ENCODE measurements around the gene BICD1.
"Not testable (repeated sequence)": the region's sequence is repeated elsewhere in the genome, so short reads cannot be mapped to it uniquely, and the experiment has no call there.

Gene BICD1

DNA sequence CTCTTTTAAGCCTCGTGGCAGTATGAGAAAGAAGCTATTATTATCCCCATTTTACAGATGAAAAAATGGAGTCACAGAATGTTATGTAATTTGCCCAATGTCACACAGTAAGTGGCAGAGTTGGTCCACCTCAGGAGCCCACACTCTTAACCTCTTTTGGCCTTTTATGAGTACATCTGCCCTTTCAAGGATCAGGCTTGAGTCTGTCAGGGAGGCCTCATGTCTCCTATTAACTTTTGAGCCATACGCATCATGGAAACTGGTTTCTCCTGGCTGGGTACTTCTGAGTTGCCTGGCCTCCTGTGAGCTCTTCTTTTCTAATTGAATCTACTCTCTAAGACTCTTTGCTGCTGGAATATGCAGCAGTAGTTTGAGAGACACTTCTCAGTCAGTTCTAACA, 101.7 kb downstream of the BICD1 start:
- TF ChIP-seq POLR2A (IDR thresholded peaks at IDR 0.05; ENCODE audit: low read length), result no peak
- no peak for TF ChIP-seq GATA1 (IDR thresholded peaks at IDR 0.05; ENCODE audit: low read depth, low read length)
- no peak for DNase-seq

DNA sequence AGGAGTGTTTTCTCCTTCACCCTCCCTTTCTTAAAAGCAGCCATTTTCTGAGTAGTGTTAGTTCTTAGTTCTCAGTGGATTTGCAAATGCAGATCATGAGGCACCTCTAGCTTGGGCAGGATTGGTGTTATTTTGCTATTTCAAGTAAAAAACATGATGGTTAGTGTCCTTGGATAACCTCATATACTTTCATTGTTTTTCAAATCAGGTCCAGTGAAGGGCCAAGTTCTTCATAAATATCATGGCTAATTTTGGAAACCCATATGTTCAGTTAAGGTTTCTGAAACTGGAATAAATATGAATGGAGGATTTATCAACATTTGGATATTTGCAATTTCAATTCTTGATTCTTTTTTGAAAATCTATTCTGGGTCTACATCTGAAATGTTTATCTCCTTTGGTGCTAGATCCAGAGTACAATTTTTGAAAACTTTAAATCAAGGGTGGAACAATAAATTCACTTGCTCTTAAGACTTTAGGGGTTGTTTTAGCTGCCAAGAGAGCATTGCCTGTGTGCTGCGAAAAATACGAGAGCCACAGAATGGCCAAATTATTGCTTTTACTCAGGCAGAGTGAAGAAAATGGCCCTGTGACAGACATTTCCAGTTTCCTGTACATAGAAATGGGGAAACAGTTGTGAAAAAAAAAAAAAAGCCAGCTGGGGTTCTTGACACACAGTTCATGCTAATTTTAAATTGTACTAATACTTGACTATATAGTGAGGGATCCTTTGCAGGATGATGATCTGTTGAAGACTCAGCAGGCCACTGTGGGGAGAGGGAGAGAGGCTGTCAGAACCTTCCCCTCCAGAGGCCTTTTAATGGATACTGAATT, 104.6 kb downstream of the BICD1 start:
- no peak for DNase-seq
- TF ChIP-seq GATA1 (IDR thresholded peaks at IDR 0.05; ENCODE audit: low read depth, low read length) (no peak), POLR2A (IDR thresholded peaks at IDR 0.05; ENCODE audit: low read length) (no peak)

DNA sequence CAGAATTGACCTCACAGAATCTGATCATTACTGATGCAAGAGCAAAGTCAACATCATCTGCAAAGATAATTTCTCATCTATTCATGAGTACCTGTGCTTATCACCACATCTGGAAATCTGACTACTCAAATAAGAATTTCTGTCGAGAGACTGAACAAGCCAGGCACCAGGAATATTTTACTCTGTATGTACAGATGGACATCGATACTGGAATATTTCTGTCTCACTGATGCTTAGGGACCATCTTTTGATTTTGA, 105.2 kb downstream of the BICD1 start:
- TF ChIP-seq POLR2A (IDR thresholded peaks at IDR 0.05; ENCODE audit: low read length), result no peak
- DNase-seq, result no peak

DNA sequence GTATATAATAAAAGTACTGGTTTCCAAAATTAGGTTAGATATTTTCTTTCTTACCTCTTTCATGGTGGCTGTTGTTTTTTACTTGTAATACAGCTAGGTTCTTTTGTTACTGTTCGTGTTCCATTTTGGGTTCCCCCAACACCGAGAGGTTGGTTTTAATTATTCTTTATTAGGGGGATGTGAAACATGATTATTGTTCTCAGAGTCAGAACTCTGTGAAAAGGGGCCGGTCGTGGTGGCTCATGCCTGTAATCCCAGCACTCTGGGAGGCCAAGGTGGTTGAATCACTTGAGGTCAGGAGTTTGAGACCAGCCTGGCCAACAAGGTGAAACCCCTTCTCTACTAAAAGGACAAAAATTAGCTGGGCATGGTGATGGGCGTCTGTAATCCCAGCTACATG, 108.1 kb downstream of the BICD1 start:
- TF ChIP-seq GATA1 (IDR thresholded peaks at IDR 0.05; ENCODE audit: low read depth, low read length) (no peak), POLR2A (IDR thresholded peaks at IDR 0.05; ENCODE audit: low read length) (no peak)
- no peak for DNase-seq

DNA sequence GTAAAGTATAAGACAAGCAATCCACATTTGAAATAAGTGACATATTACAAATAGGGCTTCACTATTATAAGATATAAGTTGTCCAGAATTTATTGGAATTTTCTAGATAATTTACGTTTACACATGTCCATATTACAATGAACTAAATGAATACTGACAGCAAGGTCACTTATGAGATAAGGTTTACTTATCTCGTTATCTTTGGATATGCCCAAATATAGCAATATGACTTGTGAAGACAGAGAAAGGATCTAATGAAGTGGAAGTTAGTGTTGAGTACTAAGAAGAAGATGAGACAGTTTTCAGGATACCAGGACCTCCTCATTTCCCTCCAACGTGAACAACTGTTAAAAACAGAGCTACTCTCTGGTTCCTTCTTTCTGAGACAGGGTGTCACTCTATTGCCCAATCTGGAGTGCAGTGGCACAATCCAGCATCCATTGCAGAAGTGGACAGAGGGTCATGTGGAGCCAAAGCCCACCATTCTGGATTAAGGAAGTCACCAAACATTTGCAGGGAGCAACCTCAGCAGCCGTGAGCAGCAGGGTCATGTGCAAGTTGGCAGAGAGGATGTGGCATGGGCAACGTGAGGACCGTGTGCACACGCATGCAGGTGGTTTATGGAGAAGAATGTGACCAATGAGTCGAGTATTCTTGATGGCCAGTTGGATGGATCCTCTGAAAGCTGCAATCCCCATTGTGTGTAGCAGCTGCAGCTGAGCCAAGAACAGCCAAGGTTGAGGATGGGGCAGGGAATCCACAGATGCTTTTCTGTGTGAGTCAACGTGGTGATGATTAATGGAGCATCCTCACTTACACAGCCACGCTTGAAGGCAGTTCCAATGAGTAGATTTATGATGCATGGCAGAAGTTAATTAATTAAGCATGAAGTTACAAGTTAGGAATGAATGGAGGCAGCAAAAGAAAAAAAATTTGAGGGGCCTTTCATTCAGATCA, 111.0 kb downstream of the BICD1 start:
- TF ChIP-seq GATA1 (IDR thresholded peaks at IDR 0.05; ENCODE audit: low read depth, low read length) (no peak), POLR2A (IDR thresholded peaks at IDR 0.05; ENCODE audit: low read length) (no peak)
- DNase-seq, result no peak

DNA sequence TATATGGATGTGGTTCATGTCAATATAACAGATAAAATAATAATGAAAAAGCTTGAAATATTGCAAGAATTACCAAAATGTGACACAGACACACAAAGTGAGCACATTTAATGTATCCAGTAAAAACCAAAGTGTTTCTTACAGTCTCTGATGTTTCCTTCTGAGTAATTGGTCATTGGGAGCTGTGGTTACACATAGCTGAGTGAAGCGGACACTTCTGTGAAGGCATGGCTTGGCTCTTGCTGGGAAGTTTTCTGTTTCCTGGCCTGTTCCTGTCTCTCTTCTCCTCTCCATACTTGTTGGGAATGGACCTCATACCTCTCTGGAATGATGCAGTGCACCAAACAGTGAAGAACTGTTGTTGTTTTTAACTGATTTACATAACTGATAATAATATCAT, 117.3 kb downstream of the BICD1 start:
- DNase-seq, result no peak
- TF ChIP-seq GATA1 (IDR thresholded peaks at IDR 0.05; ENCODE audit: low read depth, low read length) (no peak), POLR2A (IDR thresholded peaks at IDR 0.05; ENCODE audit: low read length) (no peak)

DNA sequence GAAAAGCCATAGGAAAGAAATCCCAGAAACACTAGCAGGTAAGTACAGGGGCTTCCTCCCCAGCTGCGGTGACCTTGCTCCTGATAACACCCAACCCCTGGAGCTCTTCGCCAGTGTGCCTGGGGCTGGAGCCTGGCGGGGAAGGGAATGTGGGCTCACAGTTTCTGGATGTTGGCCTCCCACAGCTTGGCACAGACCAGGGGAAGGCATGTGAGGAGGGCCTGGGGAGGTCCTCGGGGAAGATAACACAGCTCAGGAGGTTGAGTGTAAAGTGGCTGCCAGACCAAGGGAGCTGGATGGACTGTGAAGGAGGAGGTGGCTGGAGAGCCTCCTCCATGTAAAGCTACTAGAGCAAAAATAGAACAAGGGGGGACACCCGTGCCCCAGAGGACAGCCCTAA, 120.1 kb downstream of the BICD1 start:
- DNase-seq, result no peak
- TF ChIP-seq POLR2A (IDR thresholded peaks at IDR 0.05; ENCODE audit: low read length) (no peak), GATA1 (IDR thresholded peaks at IDR 0.05; ENCODE audit: low read depth, low read length) (no peak)

DNA sequence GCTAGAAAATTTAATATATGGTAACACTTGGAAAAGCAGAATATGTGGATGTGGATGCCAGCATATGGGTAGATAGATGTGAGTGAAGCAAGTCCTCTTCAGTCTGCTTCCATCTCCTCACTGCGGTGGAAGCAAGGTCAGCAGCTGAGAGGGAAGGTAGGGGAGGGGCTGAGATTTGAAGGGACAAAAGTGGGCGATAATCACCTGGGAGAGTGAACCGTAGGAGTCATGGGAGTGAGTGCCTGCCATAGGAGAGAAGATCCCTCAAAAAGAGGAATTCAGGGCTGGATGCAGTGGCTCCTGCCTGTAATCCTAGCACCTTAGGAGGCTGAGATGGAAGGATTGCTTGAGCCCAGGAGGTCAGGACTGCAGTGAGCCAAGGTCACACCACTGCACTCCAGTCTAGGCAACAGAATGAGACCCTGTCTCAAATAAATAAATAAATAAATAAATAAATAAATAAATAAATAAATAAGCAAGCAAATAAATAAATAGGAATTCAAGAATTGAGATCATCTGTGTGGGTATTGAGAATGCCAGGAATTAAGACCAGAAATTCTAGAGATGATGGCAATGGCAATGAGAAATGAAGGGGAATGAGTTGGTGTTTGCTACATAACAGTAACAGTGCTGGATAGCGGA, 123.4 kb downstream of the BICD1 start:
- no peak for DNase-seq
- TF ChIP-seq GATA1 (IDR thresholded peaks at IDR 0.05; ENCODE audit: low read depth, low read length), result no peak
- TF ChIP-seq POLR2A (IDR thresholded peaks at IDR 0.05; ENCODE audit: low read length), result no peak

DNA sequence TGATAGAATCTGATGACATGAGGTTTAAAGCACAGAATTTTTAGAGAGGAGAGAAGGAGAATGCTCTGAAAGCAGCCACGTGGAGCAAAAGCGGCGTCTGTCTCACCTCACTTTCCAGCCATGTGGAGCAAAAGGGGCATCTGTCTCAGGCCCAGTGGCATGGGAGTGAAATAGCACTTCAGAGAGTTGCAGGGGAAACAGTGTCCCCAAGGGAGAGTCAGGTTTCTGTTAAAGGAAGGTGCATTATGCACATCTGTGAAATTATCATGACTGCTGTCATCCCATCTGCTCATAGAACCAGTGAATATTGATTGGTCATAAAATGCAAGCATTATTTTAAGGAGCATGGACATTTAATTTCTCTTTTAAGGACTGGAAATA, 124.0 kb downstream of the BICD1 start:
- TF ChIP-seq POLR2A (IDR thresholded peaks at IDR 0.05; ENCODE audit: low read length) (no peak), GATA1 (IDR thresholded peaks at IDR 0.05; ENCODE audit: low read depth, low read length) (no peak)
- DNase-seq, result no peak

DNA sequence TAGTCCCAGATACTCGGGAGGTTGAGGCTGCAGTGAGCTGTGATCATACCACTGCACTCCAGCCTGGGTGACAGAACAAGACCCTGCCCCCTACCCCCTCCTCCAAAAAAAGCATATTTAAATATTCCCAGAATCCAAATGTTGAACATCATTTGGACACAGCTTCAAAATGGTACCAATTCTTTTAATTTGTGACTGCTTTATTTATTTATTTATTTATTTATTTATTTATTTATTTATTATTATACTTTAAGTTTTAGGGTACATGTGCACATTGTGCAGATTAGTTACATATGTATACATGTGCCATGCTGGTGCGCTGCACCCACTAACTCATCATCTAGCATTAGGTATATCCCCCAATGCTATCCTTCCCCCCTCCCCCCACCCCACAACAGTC, 124.7 kb downstream of the BICD1 start:
- not testable (repeated sequence) for DNase-seq

DNA sequence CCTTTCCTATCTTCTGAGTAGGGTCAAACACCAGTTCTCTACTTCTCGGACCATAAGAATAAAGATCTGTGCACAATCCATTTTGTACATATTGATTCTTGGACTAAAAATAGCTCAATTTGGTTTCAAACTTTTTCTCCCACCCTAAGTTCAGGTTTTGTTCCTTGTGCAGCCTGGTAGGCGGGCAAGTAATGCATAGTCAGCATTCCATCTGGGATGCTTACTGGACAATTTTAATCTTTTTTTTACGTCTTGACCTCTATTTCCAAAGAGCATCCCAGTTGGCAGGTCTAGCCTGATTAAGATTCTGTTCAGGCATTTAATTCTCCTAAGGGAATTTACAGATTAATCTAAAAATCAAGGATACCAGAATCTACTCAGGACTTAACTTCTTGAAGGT, 126.9 kb downstream of the BICD1 start:
- no peak for DNase-seq
- TF ChIP-seq GATA1 (IDR thresholded peaks at IDR 0.05; ENCODE audit: low read depth, low read length) (no peak), POLR2A (IDR thresholded peaks at IDR 0.05; ENCODE audit: low read length) (no peak)

DNA sequence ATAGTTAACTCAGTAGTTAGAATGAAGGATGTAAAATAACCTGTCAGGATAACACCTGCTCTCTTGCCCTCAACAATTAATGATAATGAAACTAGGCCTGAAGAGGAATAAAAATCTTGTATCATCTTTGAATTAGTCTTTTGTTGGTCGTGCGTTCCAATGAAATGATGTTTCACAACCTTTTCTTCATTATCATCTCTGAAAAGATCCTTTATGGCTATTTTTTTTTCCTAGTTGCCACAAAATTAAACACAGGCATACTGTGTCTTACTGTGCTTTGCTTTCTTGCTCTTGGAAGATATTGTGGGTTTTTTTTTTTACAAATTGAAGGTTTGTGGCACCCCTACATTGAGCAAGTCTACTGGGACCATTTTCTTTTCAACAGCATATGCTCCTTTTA, 128.6 kb downstream of the BICD1 start:
- no peak for TF ChIP-seq POLR2A (IDR thresholded peaks at IDR 0.05; ENCODE audit: low read length)
- no peak for DNase-seq

DNA sequence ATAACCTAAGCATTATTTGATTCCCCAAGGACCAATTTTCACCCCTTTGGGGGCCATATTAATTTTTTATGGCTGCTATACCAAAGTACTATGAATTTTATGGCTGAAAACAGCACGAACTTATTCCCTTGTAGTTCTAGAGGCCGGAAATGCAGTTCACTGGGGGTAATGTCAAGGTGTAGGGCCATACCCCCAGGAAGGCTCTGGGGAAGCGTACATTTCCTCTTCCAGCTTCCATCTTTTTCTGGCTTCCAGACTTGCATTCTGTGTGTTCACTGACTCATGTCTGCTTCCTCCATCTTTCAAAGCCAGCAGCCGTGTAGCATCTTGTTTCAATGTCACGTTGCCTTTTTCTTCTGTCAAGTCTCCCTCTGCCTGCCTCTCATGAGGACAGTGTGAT, 133.5 kb downstream of the BICD1 start:
- TF ChIP-seq POLR2A (IDR thresholded peaks at IDR 0.05; ENCODE audit: low read length), result no peak
- TF ChIP-seq GATA1 (IDR thresholded peaks at IDR 0.05; ENCODE audit: low read depth, low read length), result no peak
- DNase-seq, result no peak

DNA sequence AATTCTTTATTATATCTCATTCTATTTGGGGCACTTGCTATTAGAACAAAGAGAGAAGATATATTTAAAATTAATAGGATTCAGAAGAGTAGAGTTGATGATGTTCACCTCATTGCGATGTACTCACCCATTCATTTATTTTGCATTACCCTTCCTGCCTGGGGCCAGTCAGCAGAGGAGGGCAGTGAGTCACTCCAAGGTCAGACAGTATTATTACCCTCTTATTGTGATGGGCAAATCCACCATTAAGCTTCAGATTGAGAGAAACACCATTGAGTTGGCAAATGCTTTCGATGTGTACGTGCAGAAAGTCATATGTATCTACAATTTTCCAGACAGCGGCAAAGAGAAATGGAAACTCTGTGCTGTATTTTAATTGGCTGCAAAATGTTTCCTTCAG, 134.2 kb downstream of the BICD1 start:
- no peak for DNase-seq
- TF ChIP-seq POLR2A (IDR thresholded peaks at IDR 0.05; ENCODE audit: low read length), result no peak
- no peak for TF ChIP-seq GATA1 (IDR thresholded peaks at IDR 0.05; ENCODE audit: low read depth, low read length)

DNA sequence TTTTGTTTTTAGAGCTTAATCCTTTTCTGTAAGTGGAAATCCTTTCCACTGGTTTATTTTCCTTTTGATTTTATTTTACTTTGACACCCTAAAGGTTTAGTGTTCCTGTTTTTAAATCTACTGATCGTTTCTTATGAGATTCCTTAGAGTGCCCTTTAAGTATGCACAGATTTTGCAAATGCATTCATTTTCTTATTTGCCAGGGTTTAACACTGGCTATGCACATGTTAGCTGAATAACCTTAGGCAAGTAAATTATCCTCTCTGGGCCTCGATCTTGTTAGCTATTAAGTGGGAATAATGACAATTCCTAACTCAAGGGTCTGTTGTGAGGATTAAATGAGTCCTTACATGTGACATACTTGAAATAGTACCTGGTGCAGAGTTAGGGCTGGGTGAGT, 136.0 kb downstream of the BICD1 start:
- no peak for TF ChIP-seq GATA1 (IDR thresholded peaks at IDR 0.05; ENCODE audit: low read depth, low read length)
- DNase-seq, result no peak

Measured in erythroblast (primary cell).